NCI-H1417 treated with DMSO at 0.1 percent for 48 hours (cell line): ENCODE data around the gene MAP3K13.
"Not testable (repeated sequence)": the region's sequence is repeated elsewhere in the genome, so short reads cannot be mapped to it uniquely, and the experiment has no call there.

Experiments used
- DNase-seq: peaks from one replicate; lab custom pipeline; 2025; lab: John Stamatoyannopoulos, UW

MAP3K13 gene

DNA sequence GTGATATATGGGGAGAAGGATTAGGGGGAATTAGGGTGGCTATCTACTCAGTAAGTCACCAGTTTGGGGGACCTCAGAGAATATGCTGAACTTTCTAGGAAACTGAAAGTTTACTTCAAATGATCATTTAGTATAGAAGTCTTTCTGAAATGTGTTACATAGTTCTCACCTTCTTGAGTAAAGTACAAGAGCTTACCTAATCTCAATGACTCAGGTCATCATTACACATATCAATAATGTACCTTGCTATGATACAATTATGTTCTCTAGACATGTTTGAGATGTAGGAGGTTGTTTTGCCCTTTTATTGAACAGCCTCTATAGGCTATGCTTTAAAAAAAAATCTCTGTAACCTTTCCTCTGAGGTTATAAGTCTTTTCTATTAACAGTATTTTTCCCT is 85.2 kb downstream of the MAP3K13 start:
- no peak for DNase-seq

GRCh38 chr3:185451432-185451831 is 88.5 kb downstream of the MAP3K13 start:
- DNase-seq: not testable (repeated sequence)

- DNase-seq: no peak
These were observed 94.4 kb downstream of the MAP3K13 start for GRCh38 chr3:185457376-185457775.

- DNase-seq: no peak
These were observed 97.4 kb downstream of the MAP3K13 start for GRCh38 chr3:185460309-185460708.

DNA sequence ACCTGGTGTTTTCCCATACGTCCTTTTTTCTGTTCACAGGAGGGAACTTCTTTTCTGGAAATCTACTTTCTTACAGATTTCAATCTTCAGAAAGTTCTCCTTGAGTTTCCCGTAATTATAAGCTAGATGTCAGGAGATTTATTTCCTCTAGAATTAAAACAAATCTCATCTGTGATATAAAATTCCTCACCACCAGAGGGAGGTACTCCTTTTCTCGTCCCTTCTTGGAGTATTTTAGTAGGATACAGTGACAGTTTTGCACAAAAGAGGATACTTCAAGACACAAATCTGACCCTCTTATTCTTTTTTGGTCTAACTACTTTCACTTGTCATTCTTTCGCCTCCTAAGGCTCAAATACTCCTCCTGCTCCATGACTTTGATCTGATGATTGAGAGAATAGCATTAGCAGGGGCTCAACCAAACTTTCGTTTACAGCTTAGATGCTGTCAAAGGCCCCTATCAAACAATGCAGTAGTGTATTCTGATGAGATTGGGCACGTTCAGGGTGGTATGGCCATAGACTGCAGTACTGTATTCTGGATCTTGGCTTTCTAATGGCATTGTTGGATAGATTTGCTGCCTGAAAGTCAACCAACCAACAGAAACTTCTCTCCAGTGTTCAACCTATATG is 97.9 kb downstream of the MAP3K13 start:
- no peak for DNase-seq

DNA sequence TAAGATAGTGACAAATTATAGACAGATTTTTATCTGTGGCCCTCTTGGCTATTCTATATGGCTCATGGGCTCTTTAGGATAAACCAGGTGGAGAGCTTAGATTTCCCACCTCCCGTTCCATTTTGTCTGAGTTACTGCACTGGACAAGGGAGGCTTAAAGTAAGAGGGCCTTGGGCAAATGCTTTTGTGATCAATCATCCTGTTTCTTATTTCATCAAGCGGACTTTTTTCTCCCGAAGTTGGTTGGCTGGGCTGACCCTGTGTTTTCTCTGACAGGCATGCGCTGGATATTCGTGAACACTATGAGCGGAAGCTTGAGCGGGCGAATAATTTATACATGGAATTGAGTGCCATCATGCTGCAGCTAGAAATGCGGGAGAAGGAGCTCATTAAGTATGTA is 102.5 kb downstream of the MAP3K13 start:
- no peak for DNase-seq

GRCh38 chr3:185466123-185466522 is 103.2 kb downstream of the MAP3K13 start:
- not testable (repeated sequence) for DNase-seq

- DNase-seq: no peak
These were observed 106.6 kb downstream of the MAP3K13 start for GRCh38 chr3:185469542-185469941.

- DNase-seq: no peak
These were observed 107.4 kb downstream of the MAP3K13 start for GRCh38 chr3:185470323-185470722.

DNA sequence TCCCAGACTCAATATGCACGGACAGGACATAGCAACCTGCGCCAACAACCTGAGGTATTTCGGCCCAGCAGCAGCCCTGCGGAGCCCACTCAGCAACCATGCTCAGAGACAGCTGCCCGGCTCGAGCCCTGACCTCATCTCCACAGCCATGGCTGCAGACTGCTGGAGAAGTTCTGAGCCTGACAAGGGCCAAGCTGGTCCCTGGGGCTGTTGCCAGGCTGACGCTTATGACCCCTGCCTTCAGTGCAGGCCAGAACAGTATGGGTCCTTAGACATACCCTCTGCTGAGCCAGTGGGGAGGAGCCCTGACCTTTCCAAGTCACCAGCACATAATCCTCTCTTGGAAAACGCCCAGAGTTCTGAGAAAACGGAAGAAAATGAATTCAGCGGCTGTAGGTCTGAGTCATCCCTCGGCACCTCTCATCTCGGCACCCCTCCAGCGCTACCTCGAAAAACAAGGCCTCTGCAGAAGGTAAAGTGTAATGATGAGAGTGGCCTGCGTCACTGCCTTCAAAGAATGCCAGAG is 110.4 kb downstream of the MAP3K13 start:
- DNase-seq: no peak

DNA sequence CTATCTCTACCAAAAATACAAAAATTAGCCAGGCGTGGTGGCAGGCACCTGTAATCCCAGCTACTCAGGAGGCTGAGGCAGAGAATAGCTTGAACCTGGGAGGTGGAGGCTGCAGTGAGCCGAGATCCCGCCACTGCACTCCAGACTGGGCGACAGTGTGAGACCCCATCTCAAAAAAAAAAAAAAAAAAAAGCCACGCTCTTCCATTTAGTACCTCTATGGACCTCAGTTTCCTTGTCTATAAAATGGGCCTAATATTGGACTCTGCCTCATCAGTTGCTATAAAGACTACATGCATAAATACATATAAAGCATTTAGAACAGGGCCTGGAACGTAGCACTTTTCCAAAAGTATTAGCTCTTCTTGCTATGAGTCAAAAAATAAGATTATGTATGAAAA is 112.0 kb downstream of the MAP3K13 start:
- not testable (repeated sequence) for DNase-seq

- no peak for DNase-seq
These were observed 114.4 kb downstream of the MAP3K13 start for GRCh38 chr3:185477316-185477715.

DNA sequence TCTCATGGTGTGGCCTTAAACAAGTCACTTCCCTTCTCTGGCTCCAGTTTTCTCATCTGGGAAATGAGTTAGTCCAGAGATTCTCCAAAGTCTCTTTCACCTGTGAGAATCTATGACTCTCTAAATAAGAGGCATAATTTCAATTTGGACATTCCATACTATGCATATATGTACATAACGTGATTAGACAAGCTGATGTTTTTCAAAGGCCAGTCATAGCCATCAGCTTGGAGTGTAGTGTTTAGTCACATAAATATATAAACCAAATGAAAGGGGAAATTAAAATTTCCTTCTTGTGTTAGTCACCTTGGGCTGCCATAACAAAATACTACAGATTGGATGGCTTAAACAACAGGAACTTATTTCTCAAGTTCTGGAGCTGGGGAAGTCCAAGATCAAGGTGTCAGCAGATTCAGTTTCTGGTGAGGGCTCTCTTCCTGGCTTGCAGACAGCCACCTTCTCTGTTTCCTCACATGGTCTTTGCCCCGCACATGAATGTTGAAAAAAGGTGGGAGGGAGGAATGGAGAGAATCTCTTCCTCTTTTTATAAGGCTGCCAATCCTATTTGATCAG is 116.5 kb downstream of the MAP3K13 start:
- DNase-seq: no peak

DNA sequence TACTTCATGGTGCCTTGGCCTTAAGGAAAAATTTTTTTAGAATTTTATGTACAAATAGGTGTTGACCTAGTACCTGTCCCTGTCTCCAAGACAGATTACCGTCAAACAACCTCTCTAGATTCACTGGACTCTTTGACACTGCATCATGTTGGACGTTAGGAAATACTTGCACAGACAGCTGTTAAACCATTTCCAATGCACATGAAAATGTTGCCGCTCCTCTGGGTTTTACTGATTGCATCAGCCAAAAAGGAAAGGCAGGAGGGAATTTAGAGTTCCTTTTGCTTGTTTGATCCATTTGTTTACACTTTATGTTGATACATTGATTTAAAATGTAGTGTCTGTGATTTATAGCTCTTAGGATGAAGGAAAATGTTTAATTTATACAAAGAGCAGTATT is 121.4 kb downstream of the MAP3K13 start:
- DNase-seq: no peak

DNA sequence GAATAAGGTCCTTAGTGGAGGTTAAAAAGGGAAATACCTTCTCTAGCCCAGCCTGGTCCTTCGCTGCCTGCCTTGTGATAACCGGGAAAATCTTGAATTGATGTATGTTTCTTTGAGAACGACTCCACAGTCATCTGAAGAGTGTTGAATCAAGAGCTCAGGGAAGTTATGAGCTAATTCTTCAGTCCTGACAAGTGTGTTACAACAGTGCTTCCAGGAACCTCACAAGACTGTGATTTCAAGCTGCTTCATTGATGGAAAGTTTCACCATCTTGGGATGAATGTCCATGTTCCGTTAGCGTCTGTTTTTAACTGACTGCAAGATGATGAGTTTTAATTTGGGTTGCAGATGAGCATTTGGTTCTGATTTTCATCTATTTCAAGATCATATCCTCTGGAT is 123.5 kb downstream of the MAP3K13 start:
- DNase-seq: no peak

DNA sequence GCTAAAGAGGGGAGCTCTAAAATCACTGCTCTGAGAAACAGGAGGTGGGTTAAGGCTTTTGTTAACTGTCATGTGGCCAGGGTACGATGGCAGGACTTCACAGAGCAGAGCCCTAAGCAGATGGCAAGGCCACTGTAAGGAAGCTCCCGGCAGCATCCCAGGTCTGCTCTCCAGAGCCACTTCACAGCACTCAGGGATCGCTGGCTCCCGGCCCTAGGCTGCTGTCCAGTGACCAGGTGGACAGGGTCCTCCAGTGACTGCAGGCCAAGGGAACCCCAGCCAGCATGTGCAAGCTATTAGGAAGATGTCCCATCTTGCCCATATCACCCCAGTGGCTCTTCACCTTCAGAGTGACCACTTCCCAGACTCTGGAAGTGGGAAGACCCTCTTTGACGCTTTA is 125.5 kb downstream of the MAP3K13 start:
- no peak for DNase-seq

GRCh38 chr3:185489462-185489861 is 126.5 kb downstream of the MAP3K13 start:
- no peak for DNase-seq

GRCh38 chr3:185490241-185490640 is 127.3 kb downstream of the MAP3K13 start:
- DNase-seq: no peak

DNA sequence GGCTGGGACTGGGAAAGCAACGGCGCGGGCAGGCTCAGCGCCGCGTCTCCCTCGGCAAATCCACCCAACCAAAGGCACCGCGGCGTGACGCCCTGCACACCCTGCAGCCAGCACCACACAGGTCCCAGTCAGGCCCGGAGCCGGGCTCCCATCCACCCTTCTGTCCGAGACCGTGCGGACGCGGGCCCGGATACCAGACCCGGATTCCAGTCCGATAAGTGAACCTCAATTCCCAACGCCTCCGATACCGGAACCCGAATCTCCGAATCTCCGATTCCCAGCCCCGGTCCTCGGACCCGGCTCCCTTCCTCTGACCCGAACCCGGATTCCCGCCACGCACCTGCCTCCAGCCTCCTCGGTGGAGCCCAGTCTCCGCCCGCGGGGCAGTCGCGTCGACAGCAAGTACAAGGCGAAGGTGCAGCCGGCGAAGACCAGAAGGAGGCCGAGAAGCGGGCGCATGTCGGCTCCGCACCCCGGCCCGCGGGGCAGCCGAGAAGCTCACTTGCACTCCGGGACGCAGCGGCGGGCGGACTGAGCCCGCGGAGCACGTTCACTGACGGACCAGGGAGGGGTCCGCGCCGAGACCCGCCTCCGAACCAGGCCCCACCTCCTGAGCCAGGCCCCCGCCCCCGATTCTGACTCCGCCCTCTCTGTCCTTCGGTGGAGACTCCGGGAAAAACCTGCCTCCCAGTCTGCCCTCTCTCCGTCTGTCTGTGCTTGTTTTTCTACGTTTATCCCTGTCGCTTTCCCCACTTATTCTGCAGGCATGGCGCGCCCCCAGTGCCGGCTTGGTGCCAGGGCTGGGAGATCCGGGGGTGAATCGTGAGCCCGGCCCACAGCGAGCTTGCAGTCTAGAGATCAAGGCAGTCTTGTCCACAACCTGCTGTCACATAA is 135.8 kb downstream of the MAP3K13 start, which contains the start of gene TMEM41A:
Gene TMEM41A (minus strand): TSS at position 533 of the 894 bp plus-strand sequence. CDS start 74 bp downstream, at position 459.
- DNase-seq: peak; percentile 78

DNA sequence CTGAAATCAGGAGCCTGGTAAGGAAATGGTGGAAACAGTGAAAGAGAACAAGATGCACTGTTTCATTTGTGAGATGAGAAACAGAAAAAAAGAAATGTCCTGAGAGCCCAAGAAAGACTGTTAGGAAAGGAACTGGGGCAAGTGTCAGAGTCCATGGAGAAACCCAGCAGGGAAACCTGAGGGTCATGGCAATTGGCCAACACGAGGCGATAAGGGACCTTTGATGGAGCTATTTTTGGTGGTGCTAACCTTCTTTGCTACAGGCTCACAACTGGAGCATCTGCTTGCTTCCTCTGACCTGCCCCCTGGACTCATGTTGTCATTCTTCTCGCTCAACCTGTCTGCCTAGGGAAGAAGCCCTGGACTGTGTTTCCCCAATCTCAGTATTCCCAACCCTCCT is 140.1 kb downstream of the MAP3K13 start:
- DNase-seq: no peak

DNA sequence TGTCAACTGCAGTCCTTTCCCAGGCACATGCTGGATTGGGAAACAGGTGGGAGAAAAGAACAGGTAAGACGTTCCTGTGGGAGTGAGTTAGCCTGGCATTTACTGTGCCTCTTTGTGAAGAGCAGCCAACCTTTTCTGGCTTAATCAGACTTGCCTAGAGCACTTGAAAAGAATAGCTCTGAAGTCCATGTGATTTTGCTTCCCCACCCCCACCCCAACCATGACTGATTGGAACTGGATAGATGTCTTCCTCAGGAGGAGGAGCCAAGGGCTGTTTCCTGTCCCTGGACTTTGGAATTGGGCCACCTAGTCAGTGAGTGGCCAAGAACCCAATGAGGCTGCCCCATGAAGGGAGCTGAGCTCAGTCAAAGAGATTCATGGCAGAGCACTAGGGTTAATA is 140.6 kb downstream of the MAP3K13 start:
- no peak for DNase-seq

DNA sequence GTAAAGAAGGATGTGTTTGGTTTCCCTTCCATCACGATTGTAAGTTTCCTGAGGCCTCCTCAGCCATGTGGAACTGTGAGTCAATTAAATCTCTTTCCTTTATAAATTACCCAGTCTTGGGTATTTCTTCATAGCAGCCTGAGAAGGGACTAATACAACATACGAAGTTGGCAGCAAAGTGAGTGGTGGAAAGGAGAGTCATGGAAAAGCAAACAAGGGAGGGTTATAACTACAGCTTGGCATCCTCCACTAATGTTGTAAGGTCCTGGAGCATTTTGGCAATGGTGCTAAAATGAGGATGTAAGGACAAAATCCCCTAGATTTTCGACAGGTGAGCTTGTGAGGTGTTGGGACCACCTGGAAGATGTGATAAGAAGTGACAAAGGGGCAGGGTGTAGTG is 141.7 kb downstream of the MAP3K13 start:
- no peak for DNase-seq

DNA sequence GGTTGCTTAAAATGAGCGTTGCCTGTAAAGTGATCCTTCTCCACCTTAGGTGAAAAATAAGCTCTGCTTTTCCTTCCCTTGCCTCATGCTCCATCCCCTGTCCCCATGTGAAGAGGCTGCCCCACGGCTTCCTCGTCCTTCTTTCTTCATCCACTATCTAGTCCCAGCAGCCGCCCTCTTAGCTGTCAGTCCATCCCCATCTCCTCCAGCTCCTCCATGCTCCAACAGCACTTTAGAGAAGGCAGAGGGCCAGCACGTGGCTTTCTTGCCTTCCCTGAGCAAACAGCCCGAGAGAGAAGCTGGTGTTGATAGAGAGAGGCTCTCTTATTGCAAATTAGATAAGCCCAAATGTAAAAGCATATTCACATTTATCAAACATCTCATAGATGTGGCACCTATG is 144.9 kb downstream of the MAP3K13 start:
- no peak for DNase-seq
